ENCODE results near the gene CLCN1. TPM values are rescaled to one million over a fixed set of nuclear protein-coding genes. Genes with fewer than 3 reads are reported as not detected.

CLCN1 gene
- total RNA-seq, 1 donor from 2014 or later: not detected

- DNase-seq (ENCODE audit: extremely low spot score, unreplicated experiment): peak; percentile 95
- H3K27me3 Mint-ChIP-seq (ENCODE audit: unreplicated experiment): no peaks in the 10 kb centered on the region
- TF ChIP-seq CTCF (IDR thresholded peaks at IDR 0.05): no peak
- H3K4me3 Mint-ChIP-seq (ENCODE audit: unreplicated experiment): no peak overlapping the region
- peaks cover 5% of the 10 kb centered on the region for H3K36me3 Mint-ChIP-seq (ENCODE audit: unreplicated experiment)
- H3K27ac Mint-ChIP-seq (ENCODE audit: unreplicated experiment): peak overlapping the region; percentile 77
- H3K4me1 Mint-ChIP-seq (ENCODE audit: unreplicated experiment): peaks cover 21% of the 10 kb centered on the region
- no peaks in the 10 kb centered on the region for H3K9me3 Mint-ChIP-seq (ENCODE audit: unreplicated experiment)
Measured at GRCh38 chr7:143381427-143382125, 65.7 kb downstream of the CLCN1 start.

GRCh38 chr7:143382126-143382790 is 66.3 kb downstream of the CLCN1 start:
- no peak for TF ChIP-seq CTCF (IDR thresholded peaks at IDR 0.05)
- Mint-ChIP-seq H3K36me3 (ENCODE audit: unreplicated experiment) (peaks cover 5% of the 10 kb centered on the region), H3K27ac (ENCODE audit: unreplicated experiment) (peak overlapping the region; percentile 77), H3K4me3 (ENCODE audit: unreplicated experiment) (no peak overlapping the region), H3K4me1 (ENCODE audit: unreplicated experiment) (peaks cover 21% of the 10 kb centered on the region), H3K9me3 (ENCODE audit: unreplicated experiment) (no peaks in the 10 kb centered on the region), H3K27me3 (ENCODE audit: unreplicated experiment) (no peaks in the 10 kb centered on the region)
- no peak for DNase-seq (ENCODE audit: extremely low spot score, unreplicated experiment)

- Mint-ChIP-seq H3K36me3 (ENCODE audit: unreplicated experiment) (peaks cover 10% of the 10 kb centered on the region), H3K4me1 (ENCODE audit: unreplicated experiment) (peaks cover 26% of the 10 kb centered on the region), H3K27me3 (ENCODE audit: unreplicated experiment) (no peaks in the 10 kb centered on the region), H3K9me3 (ENCODE audit: unreplicated experiment) (no peaks in the 10 kb centered on the region), H3K27ac (ENCODE audit: unreplicated experiment) (peak overlapping the region; percentile 67), H3K4me3 (ENCODE audit: unreplicated experiment) (no peak overlapping the region)
- TF ChIP-seq CTCF (IDR thresholded peaks at IDR 0.05): no peak
- DNase-seq (ENCODE audit: extremely low spot score, unreplicated experiment): no peak
Measured at GRCh38 chr7:143382791-143383641, 67.1 kb downstream of the CLCN1 start.

GRCh38 chr7:143383642-143383957 is 67.7 kb downstream of the CLCN1 start:
- no peak for DNase-seq (ENCODE audit: extremely low spot score, unreplicated experiment)
- no peaks in the 10 kb centered on the region for H3K27me3 Mint-ChIP-seq (ENCODE audit: unreplicated experiment)
- H3K27ac Mint-ChIP-seq (ENCODE audit: unreplicated experiment): no peak overlapping the region
- no peak overlapping the region for H3K4me3 Mint-ChIP-seq (ENCODE audit: unreplicated experiment)
- no peak for TF ChIP-seq CTCF (IDR thresholded peaks at IDR 0.05)
- H3K4me1 Mint-ChIP-seq (ENCODE audit: unreplicated experiment): peaks cover 20% of the 10 kb centered on the region
- no peaks in the 10 kb centered on the region for H3K9me3 Mint-ChIP-seq (ENCODE audit: unreplicated experiment)
- H3K36me3 Mint-ChIP-seq (ENCODE audit: unreplicated experiment): peaks cover 11% of the 10 kb centered on the region

- Mint-ChIP-seq H3K36me3 (ENCODE audit: unreplicated experiment) (peaks cover 15% of the 10 kb centered on the region), H3K27me3 (ENCODE audit: unreplicated experiment) (no peaks in the 10 kb centered on the region)
Measured at GRCh38 chr7:143384148-143384547, 68.2 kb downstream of the CLCN1 start.

More at GRCh38 chr7:143384148-143384547, 68.2 kb downstream of the CLCN1 start:
- no peaks in the 10 kb centered on the region for H3K9me3 Mint-ChIP-seq (ENCODE audit: unreplicated experiment)
- no peak overlapping the region for H3K4me3 Mint-ChIP-seq (ENCODE audit: unreplicated experiment)
- H3K27ac Mint-ChIP-seq (ENCODE audit: unreplicated experiment): no peak overlapping the region
- peaks cover 15% of the 10 kb centered on the region for H3K4me1 Mint-ChIP-seq (ENCODE audit: unreplicated experiment)
- DNase-seq (ENCODE audit: extremely low spot score, unreplicated experiment): no peak
- TF ChIP-seq CTCF (IDR thresholded peaks at IDR 0.05): no peak
